CD14-positive monocyte (primary cell): Measurements from ENCODE around the gene TBX15. TPM values are rescaled to one million over a fixed set of nuclear protein-coding genes. Genes with fewer than 3 reads are reported as not detected.

Experiments used
- DNase-seq, 3 donors: peaks; one replicate each; pipeline ENCODE4 v3.0.0-alpha.2; 2011 to 2022
- H2AFZ ChIP-seq: 2 replicates; pipeline ENCODE4 v1.6.0; 2012; ENCODE audit warnings: mild to moderate bottlenecking, low read depth, low read length, inconsistent platforms; ENCODE audit not compliant: insufficient read depth, poor library complexity, severe bottlenecking
- H3K27ac ChIP-seq, 2 donors: 1 replicate in 1 of 2; 2 replicates in 1 of 2; pipeline ENCODE4 v1.5.1; 2012 to 2013; ENCODE audit warnings: low read length in 2 of 2, control low read depth in 1 of 2, inconsistent platforms in 1 of 2, low read depth in 1 of 2, mild to moderate bottlenecking in 1 of 2
- H3K27me3 ChIP-seq, 2 donors: one replicate each; pipeline versions ENCODE4 v1.6.0 to v1.6.1; 2011 to 2013; ENCODE audit warnings: low read length in 2 of 2; ENCODE audit not compliant: control insufficient read depth in 2 of 2, insufficient read depth in 2 of 2
- H3K36me3 ChIP-seq, 2 donors: replicated peaks in 1 of 2; 1 replicate in 1 of 2; 2 replicates in 1 of 2; pipeline versions ENCODE4 v1.5.1 to v1.6.1; 2012 to 2013; ENCODE audit warnings: low read length in 2 of 2, control low read depth in 1 of 2, inconsistent platforms in 1 of 2, mild to moderate bottlenecking in 1 of 2; ENCODE audit not compliant: insufficient read depth in 2 of 2, control insufficient read depth in 1 of 2
- H3K4me1 ChIP-seq, 2 donors: 1 replicate in 1 of 2; 2 replicates in 1 of 2; pipeline versions ENCODE4 v1.5.1 to v1.6.1; 2012 to 2013; ENCODE audit warnings: low read length in 2 of 2, control low read depth in 1 of 2, inconsistent platforms in 1 of 2, mild to moderate bottlenecking in 1 of 2, moderate library complexity in 1 of 2; ENCODE audit not compliant: insufficient read depth in 2 of 2, control insufficient read depth in 1 of 2
- H3K4me2 ChIP-seq: replicated peaks from 2 replicates; pipeline ENCODE3; 2012; ENCODE audit warnings: low read length, moderate library complexity, mild to moderate bottlenecking; ENCODE audit not compliant: poor library complexity, severe bottlenecking; ENCODE audit errors: extremely low read depth
- H3K4me3 ChIP-seq, 3 experiments: fragments of 200-600 bp in 1 of 3; sonication (generic) in 1 of 3; replicated peaks in 1 of 3; 1 replicate in 2 of 3; 2 replicates in 1 of 3; pipeline ENCODE4 v1.5.1; 2011 to 2013; ENCODE audit warnings: low read length in 3 of 3, mild to moderate bottlenecking in 3 of 3, control low read depth in 2 of 3, low read depth in 2 of 3, inconsistent platforms in 1 of 3, moderate library complexity in 1 of 3
- H3K79me2 ChIP-seq: 2 replicates; pipeline ENCODE4 v1.6.0; 2012; ENCODE audit warnings: mild to moderate bottlenecking, control low read depth, inconsistent platforms, low read length, moderate library complexity; ENCODE audit not compliant: insufficient read depth
- H3K9ac ChIP-seq: 2 replicates; pipeline ENCODE4 v1.6.0; 2017; ENCODE audit warnings: low read length, mild to moderate bottlenecking; ENCODE audit not compliant: insufficient read depth, poor library complexity, severe bottlenecking
- H3K9me3 ChIP-seq, 2 donors: replicated peaks in 1 of 2; 1 replicate in 1 of 2; 2 replicates in 1 of 2; pipeline versions ENCODE4 v1.5.1 to v1.6.1; 2012 to 2013; ENCODE audit warnings: low read length in 2 of 2, control low read depth in 1 of 2; ENCODE audit not compliant: control insufficient read depth in 1 of 2, insufficient read depth in 1 of 2
- H4K20me1 ChIP-seq: 2 replicates; pipeline ENCODE4 v1.6.0; 2012; ENCODE audit warnings: mild to moderate bottlenecking, low read length, control low read depth, moderate library complexity; ENCODE audit not compliant: insufficient read depth
- H3K27ac Mint-ChIP-seq, 7 donors: one replicate each; pipeline ENCODE4 v1.8.0; 2020; ENCODE audit warnings: mild to moderate bottlenecking in 7 of 7, mixed read lengths in 7 of 7, moderate library complexity in 6 of 7, inconsistent platforms in 2 of 7
- H3K27me3 Mint-ChIP-seq, 3 donors: one replicate each; pipeline ENCODE4 v1.8.0; 2021 to 2022; ENCODE audit warnings: low read depth in 3 of 3, mild to moderate bottlenecking in 3 of 3, mixed read lengths in 3 of 3, moderate library complexity in 3 of 3, inconsistent platforms in 1 of 3
- H3K36me3 Mint-ChIP-seq, 2 donors: one replicate each; pipeline ENCODE4 v1.8.0; 2020; ENCODE audit warnings: mixed read lengths in 2 of 2, inconsistent platforms in 1 of 2, mild to moderate bottlenecking in 1 of 2
- H3K4me1 Mint-ChIP-seq: one replicate; pipeline ENCODE4 v1.8.0; 2020; ENCODE audit warnings: mild to moderate bottlenecking, mixed read lengths
- H3K4me3 Mint-ChIP-seq, 2 donors: one replicate each; pipeline ENCODE4 v1.8.0; 2020; ENCODE audit warnings: mild to moderate bottlenecking in 2 of 2, mixed read lengths in 2 of 2, moderate library complexity in 1 of 2
- H3K9me3 Mint-ChIP-seq, 7 donors: one replicate each; pipeline ENCODE4 v1.8.0; 2020 to 2022; ENCODE audit warnings: mixed read lengths in 7 of 7, mild to moderate bottlenecking in 6 of 7, moderate library complexity in 6 of 7, inconsistent platforms in 2 of 7
- WGBS: methylation state at CpG from one replicate; pipeline ENCODE4 v1.1.5; 2013; ENCODE audit warnings: missing lambda C conversion rate; ENCODE audit not compliant: insufficient coverage; 5-methylcytosine and 5-hydroxymethylcytosine counted together
- intact Hi-C, 2 donors: fragments of 100-400 bp; cut with micrococcal nuclease; formaldehyde crosslinking; loops; one replicate each; pipeline versions ENCODE4 v1.15.0 to v1.15.1; 2023
- polyA plus RNA-seq, 3 donors: library from polyadenylated mRNA; depleted of rRNA in 1 of 3; unstranded in 2 of 3; stranded (reverse) in 1 of 3; fragments of 300-500 nt in 2 of 3; fragments of >200 nt in 1 of 3; fragmentation: Illumina TruSeq in 2 of 3; gene quantifications; 1 replicate in 2 of 3; 2 replicates in 1 of 3; pipeline ENCODE4 v1.2.3, GENCODE V29; 2012 to 2021
- TF ChIP-seq, protein P1 (sequence below): fragments of 200-600 bp; IDR thresholded peaks from one replicate; pipeline ENCODE4 v1.8.0; 2022; ENCODE audit warnings: antibody characterized with exemption, mild to moderate bottlenecking

The TBX15 gene
- polyA plus RNA-seq, 3 donors = not detected

GRCh38 chr1:119012383-119012782 is 24.2 kb upstream of the TBX15 start:
- Mint-ChIP-seq H3K9me3 (peaks cover 0 to 13% (median 4%) of the 10 kb centered on the region in 7 donors), H3K27me3 (peaks cover 34 to 49% (median 41%) of the 10 kb centered on the region in 3 donors), H3K4me3 (peak overlapping the region in 1 of 2 donors; percentile 18), H3K36me3 (peaks cover 0 to 3% of the 10 kb centered on the region in 2 donors), H3K27ac (no peak overlapping the region), H3K4me1 (peaks cover 10% of the 10 kb centered on the region)
- Histone ChIP-seq H4K20me1 (no peaks in the 10 kb centered on the region), H3K4me2 (no peak overlapping the region), H3K27ac (no peak overlapping the region), H3K9me3 (peaks cover 0 to 2% of the 10 kb centered on the region in 2 donors), H3K79me2 (no peaks in the 10 kb centered on the region), H3K4me3 (no peak overlapping the region), H2AFZ (no peak overlapping the region), H3K27me3 (peaks cover 46 to 51% of the 10 kb centered on the region in 2 donors), H3K9ac (no peak overlapping the region), H3K36me3 (no peaks in the 10 kb centered on the region), H3K4me1 (peaks cover 11 to 14% of the 10 kb centered on the region in 2 donors)
- intact Hi-C loops = no loop called here
- TF ChIP-seq, protein P1, sequence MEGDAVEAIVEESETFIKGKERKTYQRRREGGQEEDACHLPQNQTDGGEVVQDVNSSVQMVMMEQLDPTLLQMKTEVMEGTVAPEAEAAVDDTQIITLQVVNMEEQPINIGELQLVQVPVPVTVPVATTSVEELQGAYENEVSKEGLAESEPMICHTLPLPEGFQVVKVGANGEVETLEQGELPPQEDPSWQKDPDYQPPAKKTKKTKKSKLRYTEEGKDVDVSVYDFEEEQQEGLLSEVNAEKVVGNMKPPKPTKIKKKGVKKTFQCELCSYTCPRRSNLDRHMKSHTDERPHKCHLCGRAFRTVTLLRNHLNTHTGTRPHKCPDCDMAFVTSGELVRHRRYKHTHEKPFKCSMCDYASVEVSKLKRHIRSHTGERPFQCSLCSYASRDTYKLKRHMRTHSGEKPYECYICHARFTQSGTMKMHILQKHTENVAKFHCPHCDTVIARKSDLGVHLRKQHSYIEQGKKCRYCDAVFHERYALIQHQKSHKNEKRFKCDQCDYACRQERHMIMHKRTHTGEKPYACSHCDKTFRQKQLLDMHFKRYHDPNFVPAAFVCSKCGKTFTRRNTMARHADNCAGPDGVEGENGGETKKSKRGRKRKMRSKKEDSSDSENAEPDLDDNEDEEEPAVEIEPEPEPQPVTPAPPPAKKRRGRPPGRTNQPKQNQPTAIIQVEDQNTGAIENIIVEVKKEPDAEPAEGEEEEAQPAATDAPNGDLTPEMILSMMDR = no peak
- no peak for DNase-seq
- WGBS = 90% methylated on average over 2 of the region's 5 CpGs

DNA sequence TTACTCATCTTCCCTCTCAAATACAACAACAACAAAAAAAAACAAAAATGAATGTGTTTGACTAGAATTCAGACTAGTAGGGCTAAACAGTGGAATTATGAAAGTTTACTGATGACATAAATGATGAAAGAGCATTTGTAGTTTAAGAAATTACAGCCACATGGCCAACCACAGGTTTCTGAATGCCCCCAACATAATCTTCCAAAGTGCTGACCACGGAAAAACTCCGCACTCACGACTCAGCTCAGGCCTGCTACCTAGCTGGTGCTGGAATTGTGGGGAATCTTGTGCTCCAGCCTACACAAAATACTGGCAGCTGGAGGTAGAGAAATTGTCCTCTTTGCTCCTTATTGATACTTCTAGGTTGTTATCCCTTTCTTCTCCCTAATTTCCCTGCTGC is 23.6 kb upstream of the TBX15 start:
- Mint-ChIP-seq H3K4me1 (peaks cover 11% of the 10 kb centered on the region), H3K9me3 (peaks cover 0 to 14% (median 4%) of the 10 kb centered on the region in 7 donors), H3K4me3 (no peak overlapping the region), H3K27ac (no peak overlapping the region), H3K36me3 (peaks cover 0 to 3% of the 10 kb centered on the region in 2 donors), H3K27me3 (peaks cover 39 to 56% (median 48%) of the 10 kb centered on the region in 3 donors)
- Histone ChIP-seq H3K4me3 (no peak overlapping the region), H3K4me2 (no peak overlapping the region), H3K27me3 (peaks cover 53 to 58% of the 10 kb centered on the region in 2 donors), H3K4me1 (peaks cover 11 to 14% of the 10 kb centered on the region in 2 donors), H3K9ac (no peak overlapping the region), H2AFZ (no peak overlapping the region), H4K20me1 (no peaks in the 10 kb centered on the region), H3K36me3 (no peaks in the 10 kb centered on the region), H3K79me2 (no peaks in the 10 kb centered on the region), H3K9me3 (peaks cover 0 to 3% of the 10 kb centered on the region in 2 donors), H3K27ac (no peak overlapping the region)
- TF ChIP-seq, protein P1 = no peak
- WGBS = no CpG with 5 or more reads among the region's 3 CpGs
- DNase-seq = no peak
- intact Hi-C loops = no loop called here
